ENCODE measurements around the gene FGF13. TPM values are rescaled to one million over a fixed set of nuclear protein-coding genes. Genes with fewer than 3 reads are reported as not detected.

The FGF13 gene
- total RNA-seq, 2 donors from 2014 or later = 1.6 to 2.1 TPM

DNA sequence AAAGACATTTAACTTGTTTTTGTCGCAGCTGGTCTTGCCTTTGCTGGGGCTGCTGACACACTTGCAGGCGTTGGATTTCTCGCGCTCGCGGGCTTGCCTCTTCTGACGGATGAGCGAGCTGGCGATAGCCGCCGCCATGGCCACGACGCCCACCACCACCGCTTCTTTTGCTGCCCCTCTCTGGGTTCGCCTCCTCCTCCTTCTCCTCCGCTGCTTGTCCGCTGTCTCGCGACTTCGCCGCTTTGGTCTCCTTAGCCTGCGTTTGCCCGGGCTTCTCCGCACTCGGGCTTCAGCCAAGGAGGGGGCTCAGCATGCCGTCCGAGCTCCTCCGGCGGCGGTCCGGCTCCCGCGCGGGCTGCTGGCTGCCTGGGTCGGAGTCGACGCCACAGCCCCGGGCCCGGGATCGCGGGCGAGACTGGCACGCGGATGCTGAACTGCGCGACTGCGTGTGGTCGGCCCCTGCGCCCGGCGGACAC, 613 bp downstream of the FGF13 start:
- H3K27ac ChIP-seq = no peak overlapping the region
- H3K9ac ChIP-seq (ENCODE audit: low read depth in 2 of 2, low read length in 2 of 2) = no peak overlapping the region
- H3K27me3 ChIP-seq = peaks cover 3% of the 10 kb centered on the region
- no peaks in the 10 kb centered on the region for H3K9me3 ChIP-seq
- no peak for TF ChIP-seq CTCF (IDR thresholded peaks at IDR 0.05)
- no peaks in the 10 kb centered on the region for H3K36me3 ChIP-seq
- peak overlapping the region; percentile 11 for H3K4me3 ChIP-seq
- H3K4me1 ChIP-seq = no peaks in the 10 kb centered on the region
- intact Hi-C loops (cut with DNase I) = no loop called here
- DNase-seq = no peak

- H3K27me3 ChIP-seq = peaks cover 3% of the 10 kb centered on the region
- H3K9me3 ChIP-seq = no peaks in the 10 kb centered on the region
- H3K9ac ChIP-seq (ENCODE audit: low read depth in 2 of 2, low read length in 2 of 2) = no peak overlapping the region
- no peak for DNase-seq
- intact Hi-C loops (cut with DNase I) = no loop called here
- H3K4me1 ChIP-seq = no peaks in the 10 kb centered on the region
- TF ChIP-seq CTCF (IDR thresholded peaks at IDR 0.05) = no peak
- no peak overlapping the region for H3K27ac ChIP-seq
- no peaks in the 10 kb centered on the region for H3K36me3 ChIP-seq
- no peak overlapping the region for H3K4me3 ChIP-seq
Measured at GRCh38 chrX:138709886-138710791, 1.4 kb downstream of the FGF13 start.

- H3K4me1 ChIP-seq = no peaks in the 10 kb centered on the region
- H3K4me3 ChIP-seq = no peak overlapping the region
- peaks cover 3% of the 10 kb centered on the region for H3K27me3 ChIP-seq
- TF ChIP-seq CTCF (IDR thresholded peaks at IDR 0.05) = no peak
- intact Hi-C loops (cut with DNase I) = no loop called here
- H3K27ac ChIP-seq = no peak overlapping the region
- no peak for DNase-seq
- no peaks in the 10 kb centered on the region for H3K9me3 ChIP-seq
- no peaks in the 10 kb centered on the region for H3K36me3 ChIP-seq
- no peak overlapping the region for H3K9ac ChIP-seq (ENCODE audit: low read depth in 2 of 2, low read length in 2 of 2)
Measured at GRCh38 chrX:138708268-138708667, 3.2 kb downstream of the FGF13 start.

DNA sequence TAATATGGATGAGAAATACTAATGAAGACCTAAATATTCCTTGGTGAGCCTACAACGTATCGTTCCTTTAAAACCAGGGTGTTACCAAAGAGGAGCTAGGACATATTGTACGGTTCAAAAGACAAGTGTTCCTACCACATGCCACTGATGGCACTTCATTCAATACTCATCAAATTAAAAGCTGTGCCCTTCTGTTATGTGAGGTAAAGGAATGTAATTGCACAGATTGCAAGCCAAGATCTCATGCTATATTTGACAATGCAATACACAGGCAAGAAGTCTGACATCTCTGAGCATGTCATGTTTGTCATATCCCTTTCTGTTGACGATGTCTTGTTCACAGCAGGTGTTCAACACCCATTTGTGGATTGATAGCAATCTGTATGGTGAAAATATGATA, 6.9 kb downstream of the FGF13 start:
- H3K4me3 ChIP-seq = no peak overlapping the region
- no peak for TF ChIP-seq CTCF (IDR thresholded peaks at IDR 0.05)
- H3K36me3 ChIP-seq = no peaks in the 10 kb centered on the region
- H3K27me3 ChIP-seq = no peaks in the 10 kb centered on the region
- H3K27ac ChIP-seq = no peak overlapping the region
- H3K9ac ChIP-seq (ENCODE audit: low read depth in 2 of 2, low read length in 2 of 2) = no peak overlapping the region
- no peak for DNase-seq
- H3K4me1 ChIP-seq = no peaks in the 10 kb centered on the region
- intact Hi-C loops (cut with DNase I) = no loop called here
- H3K9me3 ChIP-seq = no peaks in the 10 kb centered on the region

DNA sequence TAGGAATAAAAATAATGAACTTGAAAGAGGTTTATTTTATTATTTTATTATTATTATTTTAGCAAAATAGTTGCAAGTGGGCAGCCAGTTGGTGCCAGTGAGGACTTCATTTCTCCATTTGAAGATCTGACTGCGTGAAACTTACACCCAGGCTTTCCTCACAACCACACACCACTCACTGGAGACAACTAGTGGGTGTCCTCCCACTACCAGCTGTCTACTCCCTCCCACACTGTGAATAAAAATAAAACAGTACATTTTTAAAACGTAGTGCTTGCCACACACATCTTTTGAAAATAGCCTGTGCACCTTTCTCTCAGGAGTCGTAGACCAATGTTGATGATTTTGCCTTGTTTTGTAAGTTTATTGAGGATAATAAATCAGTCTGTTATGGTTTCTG, 7.4 kb downstream of the FGF13 start:
- Histone ChIP-seq H3K4me1 (no peaks in the 10 kb centered on the region), H3K27me3 (no peaks in the 10 kb centered on the region), H3K4me3 (no peak overlapping the region), H3K36me3 (no peaks in the 10 kb centered on the region), H3K27ac (no peak overlapping the region), H3K9ac (ENCODE audit: low read depth in 2 of 2, low read length in 2 of 2) (no peak overlapping the region), H3K9me3 (no peaks in the 10 kb centered on the region)
- intact Hi-C loops (cut with DNase I) = no loop called here
- DNase-seq = no peak
- no peak for TF ChIP-seq CTCF (IDR thresholded peaks at IDR 0.05)

Data from colonic mucosa (tissue), 4 donors.